ENCODE measurements around the gene ATP6V1C2.

The ATP6V1C2 gene

GRCh38 chr2:10733566-10733925 lies 12.1 kb downstream of the ATP6V1C2 start:
- DNase-seq (ENCODE audit: low read depth), result no peak

- DNase-seq (ENCODE audit: low read depth), result no peak
Measured at GRCh38 chr2:10733980-10734379, 12.6 kb downstream of the ATP6V1C2 start.

GRCh38 chr2:10738192-10738591 lies 16.8 kb downstream of the ATP6V1C2 start:
- DNase-seq (ENCODE audit: low read depth), result no peak

GRCh38 chr2:10740226-10740625 lies 18.8 kb downstream of the ATP6V1C2 start:
- no peak for DNase-seq (ENCODE audit: low read depth)

DNA sequence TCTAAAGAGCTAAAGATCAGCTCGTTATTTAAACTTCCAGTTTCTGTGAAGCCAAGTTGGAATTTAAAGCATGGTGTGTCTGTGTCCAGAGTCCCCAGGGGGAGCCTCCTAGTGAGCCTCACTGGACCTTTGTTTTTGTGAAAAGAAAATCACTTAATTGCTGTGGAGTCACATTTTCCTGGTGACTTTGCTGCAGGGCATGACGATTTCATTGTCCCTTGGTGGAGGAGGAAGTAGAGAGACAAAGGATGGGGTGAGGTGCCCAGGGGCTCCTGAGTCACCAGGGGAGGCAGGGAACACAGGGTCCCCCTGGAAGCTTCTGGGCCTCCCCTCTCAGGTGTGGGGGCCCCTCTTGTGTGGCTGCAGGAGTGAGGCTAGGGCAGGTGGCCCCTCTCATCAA lies 19.7 kb downstream of the ATP6V1C2 start:
- DNase-seq (ENCODE audit: low read depth), result no peak

DNA sequence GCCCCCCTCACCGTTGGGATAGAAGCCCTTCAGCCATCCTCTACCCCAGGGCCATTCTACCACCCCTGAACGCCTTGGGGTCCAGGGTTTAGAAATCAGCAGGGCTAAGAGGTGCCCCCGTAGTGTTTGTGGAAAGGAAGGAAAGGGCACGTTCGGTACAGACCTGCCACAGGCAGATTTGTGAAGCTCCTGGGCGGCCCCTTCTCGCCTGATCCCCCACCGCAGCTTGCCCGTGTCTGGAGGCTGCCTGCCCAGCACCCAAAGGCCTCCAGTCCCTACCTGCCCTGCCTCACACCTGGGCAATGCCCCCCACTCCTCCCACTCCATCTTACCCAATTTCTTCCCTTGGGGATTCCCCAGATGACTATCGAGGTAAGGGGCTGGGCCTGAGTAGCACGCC lies 21.2 kb downstream of the ATP6V1C2 start:
- no peak for DNase-seq (ENCODE audit: low read depth)

DNA sequence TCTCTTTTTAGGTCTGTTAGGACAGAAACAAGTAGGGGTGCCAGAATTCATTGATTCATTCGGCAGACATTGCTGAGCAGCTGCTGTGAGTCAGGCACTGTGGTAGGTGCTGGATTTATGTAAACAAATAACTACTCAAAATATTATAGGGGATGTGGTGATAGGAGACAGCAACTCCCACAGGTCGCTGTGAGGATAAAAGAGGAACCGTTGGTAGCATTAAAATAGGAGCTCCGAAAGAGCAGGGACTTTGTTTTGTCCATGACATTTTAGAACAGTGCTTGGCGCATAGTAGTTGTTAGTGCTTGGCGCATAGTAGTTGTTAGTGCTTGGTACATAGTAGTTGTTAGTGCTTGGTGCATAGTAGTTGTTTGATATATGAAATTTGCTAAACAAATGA lies 29.2 kb downstream of the ATP6V1C2 start:
- DNase-seq (ENCODE audit: low read depth), result no peak

GRCh38 chr2:10752236-10752635 lies 30.8 kb downstream of the ATP6V1C2 start:
- no peak for DNase-seq (ENCODE audit: low read depth)

DNA sequence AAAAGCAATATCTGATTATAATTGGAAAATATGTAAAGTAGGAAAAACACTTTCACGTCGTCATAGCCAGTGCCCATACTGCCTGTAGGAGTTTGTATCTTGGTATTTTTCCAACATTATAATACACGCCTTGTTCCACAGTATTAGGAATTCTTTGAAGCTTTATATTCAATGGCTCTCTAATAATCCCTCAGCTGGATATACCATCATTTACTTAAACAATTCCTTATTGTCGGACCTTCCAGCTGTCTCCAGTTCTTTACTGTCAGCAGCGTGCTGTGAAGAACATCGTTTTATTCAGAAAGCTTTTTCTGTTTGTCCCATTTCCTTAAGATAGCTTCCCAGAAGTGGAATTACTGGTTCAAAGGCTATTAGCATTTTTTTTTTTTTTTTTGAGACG lies 31.7 kb downstream of the ATP6V1C2 start:
- no peak for DNase-seq (ENCODE audit: low read depth)

DNA sequence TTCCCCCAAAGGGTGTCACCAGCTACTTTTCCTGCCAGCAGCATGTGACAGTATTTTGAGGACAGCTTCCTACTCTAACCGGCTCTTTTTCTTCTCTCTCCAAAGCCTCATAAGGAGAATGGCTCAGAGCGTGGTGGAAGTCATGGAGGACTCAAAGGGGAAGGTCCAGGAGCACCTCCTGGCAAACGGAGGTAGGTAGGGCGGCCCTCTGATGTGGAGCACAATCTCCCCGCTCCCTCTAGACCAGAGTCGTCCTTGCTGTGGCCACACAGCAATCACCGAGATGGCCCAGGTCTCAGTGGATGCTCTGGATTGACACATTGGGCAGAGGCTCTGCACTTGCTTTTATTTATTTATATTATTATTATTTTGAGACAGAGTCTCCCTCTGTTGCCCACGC lies 32.4 kb downstream of the ATP6V1C2 start:
- no peak for DNase-seq (ENCODE audit: low read depth)

DNA sequence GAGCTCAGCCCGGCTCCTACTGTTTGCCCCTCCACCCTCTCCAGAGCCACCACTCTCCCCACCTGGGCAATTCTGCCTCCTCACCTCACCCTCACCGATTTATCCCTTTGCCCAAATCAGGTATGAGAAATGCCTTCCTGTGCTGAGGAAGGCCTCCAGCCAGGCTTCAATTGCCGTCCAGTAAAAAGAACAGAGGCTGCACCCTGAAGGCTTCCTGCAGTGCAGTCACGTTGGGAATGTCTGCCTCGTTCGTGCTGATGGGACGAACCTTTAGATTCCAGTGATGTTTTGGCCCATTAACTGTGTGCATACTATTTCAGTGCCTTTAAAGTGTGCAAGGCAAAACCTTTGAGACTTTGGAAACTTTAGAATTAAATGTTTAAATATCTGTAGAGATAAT lies 34.2 kb downstream of the ATP6V1C2 start:
- DNase-seq (ENCODE audit: low read depth), result no peak

DNA sequence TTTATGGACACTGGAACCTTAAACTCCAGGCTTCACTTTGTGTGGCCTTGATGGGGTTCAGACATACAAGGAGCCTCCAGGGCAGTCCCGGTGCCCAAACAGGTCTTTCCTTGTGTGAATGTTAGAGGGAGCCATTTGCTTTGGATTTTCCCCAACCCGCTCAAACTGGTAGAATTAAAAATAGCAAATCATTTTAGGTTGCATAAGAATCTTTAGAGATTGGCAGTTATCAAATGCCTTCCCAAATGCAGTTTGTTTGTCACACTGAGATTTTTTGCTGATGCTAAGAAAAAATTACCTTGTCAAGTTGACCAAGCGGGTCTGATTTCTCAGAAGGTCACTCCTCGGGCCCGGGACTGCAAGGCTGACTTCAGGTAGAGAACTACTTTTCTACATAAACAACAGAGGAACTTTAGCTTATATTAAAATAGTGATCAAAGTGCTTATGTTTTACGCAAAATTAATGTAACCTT lies 36.4 kb downstream of the ATP6V1C2 start:
- DNase-seq (ENCODE audit: low read depth), result no peak

- DNase-seq (ENCODE audit: low read depth), result no peak
Measured at GRCh38 chr2:10759151-10759714, 37.8 kb downstream of the ATP6V1C2 start.

GRCh38 chr2:10760794-10761504 lies 39.5 kb downstream of the ATP6V1C2 start:
- DNase-seq (ENCODE audit: low read depth), result no peak

DNA sequence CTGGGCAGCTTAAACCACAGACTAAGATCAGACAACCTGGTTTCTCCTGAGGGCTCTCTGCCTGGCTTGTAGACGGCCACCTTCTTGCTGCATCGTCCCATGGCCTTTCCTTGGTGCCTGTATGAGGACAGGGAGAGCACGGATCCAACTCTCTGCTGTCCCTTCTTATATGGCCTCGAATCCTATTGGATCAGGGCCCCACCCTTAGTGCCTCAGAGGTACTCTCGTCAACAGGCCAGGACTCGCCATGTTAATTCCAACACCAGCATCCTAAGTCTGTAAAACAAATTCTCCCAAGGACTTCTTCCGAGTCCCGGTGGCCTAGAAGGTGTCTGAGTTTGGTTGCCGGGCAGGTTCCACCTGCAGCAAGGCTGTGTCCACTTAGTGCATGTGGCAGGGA lies 40.2 kb downstream of the ATP6V1C2 start:
- no peak for DNase-seq (ENCODE audit: low read depth)

DNA sequence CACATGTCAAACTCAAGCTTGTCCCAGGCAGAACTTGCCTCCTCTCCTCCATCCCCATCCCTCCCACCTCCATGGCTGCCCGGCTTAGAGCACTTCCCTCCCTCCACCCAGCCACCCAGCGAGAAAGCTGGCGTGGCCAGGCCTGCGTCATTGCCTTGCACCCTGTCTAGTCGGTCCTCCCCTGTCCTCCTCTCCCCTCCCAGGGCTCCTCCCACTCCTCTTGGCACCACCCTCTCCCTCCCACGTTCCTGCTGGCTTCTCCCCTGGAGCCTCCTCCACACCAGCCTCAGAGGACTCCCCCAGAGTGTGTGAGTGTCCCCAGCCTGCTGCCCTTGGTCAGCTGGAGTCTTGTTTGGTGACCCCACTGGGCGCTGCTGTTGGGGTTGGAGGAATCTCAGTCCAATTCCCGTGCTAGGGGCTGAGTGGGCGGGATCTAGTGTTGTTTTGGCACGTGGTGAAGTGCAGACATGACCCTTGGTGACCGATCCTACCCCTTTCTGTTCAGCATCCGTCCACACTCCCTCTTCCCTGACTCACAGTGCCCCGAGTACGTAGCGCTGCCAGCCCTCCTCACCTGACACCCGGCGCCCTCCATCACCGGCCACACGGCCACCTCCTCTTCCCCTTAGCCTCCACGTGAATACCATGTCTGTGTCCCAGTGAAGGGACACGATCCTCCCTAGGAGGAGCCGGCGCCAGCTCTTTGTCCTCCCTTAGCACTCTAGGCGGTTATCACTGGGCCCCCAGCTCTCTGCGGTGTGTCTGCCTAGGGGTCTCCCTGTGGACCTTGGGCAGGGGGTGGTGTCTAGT lies 41.4 kb downstream of the ATP6V1C2 start:
- DNase-seq (ENCODE audit: low read depth), result no peak

- DNase-seq (ENCODE audit: low read depth), result no peak
Measured at GRCh38 chr2:10763461-10763800, 42.0 kb downstream of the ATP6V1C2 start.

DNA sequence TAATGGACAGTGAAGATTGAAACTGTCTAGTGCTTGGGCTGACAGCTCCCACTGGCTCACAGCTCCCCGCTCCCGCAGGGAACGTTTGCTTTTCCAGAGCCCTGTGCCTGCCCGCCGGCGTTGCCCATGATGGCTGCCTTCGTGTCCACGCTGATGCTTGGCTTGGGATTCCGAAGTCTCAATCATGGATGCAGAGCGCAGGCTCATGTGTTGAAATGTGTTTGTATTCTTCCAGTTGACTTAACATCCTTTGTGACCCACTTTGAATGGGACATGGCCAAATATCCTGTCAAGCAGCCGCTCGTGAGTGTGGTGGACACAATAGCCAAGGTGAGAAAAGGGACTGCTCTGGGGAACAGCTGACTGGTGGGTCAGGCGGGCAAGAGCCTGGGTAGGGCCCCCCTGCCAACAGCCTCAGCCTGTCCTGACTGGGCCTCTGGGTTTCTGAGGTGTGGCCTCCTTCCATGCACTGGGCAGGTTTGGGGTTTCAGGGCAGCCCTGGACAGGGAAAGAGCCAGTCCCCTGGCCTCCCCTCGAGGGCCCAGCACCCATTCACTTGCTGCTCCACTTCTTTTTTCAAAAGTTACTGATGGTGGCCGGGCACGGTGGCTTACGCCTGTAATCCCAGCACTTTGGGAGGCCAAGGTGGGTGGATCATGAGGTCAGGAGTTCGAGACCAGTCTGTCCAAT lies 42.8 kb downstream of the ATP6V1C2 start:
- no peak for DNase-seq (ENCODE audit: low read depth)

- DNase-seq (ENCODE audit: low read depth), result no peak
Measured at GRCh38 chr2:10764896-10765295, 43.5 kb downstream of the ATP6V1C2 start.

DNA sequence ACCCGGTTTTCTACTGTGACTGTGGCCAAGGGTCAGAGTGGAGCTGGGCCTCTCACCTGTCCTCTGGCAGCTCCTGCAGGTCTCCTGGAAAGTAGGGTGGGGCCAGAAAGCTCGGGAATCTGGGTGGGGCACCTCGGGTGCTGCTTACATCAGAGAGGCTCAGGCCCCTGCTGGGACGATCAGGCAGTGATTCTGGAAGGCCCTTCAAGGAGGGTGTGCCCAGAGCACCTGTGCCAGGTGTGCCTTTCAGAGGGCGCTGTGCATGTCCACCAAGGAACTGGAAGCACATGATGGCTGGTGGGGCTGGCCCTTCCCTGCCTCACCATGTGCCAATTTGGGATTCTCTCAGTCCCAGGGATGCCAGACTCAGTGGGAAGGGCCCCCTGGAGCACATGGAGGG lies 44.0 kb downstream of the ATP6V1C2 start:
- no peak for DNase-seq (ENCODE audit: low read depth)

DNA sequence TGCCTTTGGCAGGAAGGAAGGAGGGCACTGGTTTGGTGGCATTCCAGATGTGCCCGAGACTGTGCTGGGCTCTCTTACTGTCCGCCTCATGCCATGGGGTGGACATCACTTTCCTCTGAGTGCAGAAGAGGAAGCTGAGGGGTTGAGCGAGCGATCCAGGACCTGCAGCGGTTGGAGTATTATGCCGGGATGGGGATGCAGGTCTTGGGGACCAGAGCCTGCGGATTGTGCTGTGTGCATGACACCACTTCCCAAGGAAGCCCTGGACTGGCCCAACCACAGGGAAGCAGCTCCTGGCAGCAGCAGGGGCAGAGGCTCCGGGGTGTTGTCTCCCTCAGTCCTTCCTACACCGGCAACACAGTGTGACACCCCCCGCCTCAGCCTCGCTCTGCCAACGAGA lies 44.5 kb downstream of the ATP6V1C2 start:
- DNase-seq (ENCODE audit: low read depth), result no peak

GRCh38 chr2:10768063-10768507 lies 46.7 kb downstream of the ATP6V1C2 start:
- no peak for DNase-seq (ENCODE audit: low read depth)

Data from non-pigmented ciliary epithelial cell (primary cell).